Spinal cord (tissue), 10 donors: ENCODE results near the gene WWOX. TPM values are rescaled to one million over a fixed set of nuclear protein-coding genes. Genes with fewer than 3 reads are reported as not detected.

Source experiments
- DNase-seq, 6 donors: peaks; one replicate each; pipeline versions ENCODE4 v3.0.0 to v3.0.0-alpha.2; 2013 to 2015; ENCODE audit warnings: low spot score in 6 of 6, low read depth in 4 of 6
- H3K27ac ChIP-seq: one replicate; pipeline ENCODE4 v1.5.1; 2013; ENCODE audit warnings: low read depth, low read length, control low read depth
- H3K27me3 ChIP-seq: one replicate; pipeline ENCODE4 v1.6.1; 2013; ENCODE audit warnings: low read length; ENCODE audit not compliant: control insufficient read depth, insufficient read depth
- H3K36me3 ChIP-seq: one replicate; pipeline ENCODE4 v1.6.1; 2013; ENCODE audit warnings: low read length; ENCODE audit not compliant: control insufficient read depth, insufficient read depth
- H3K4me1 ChIP-seq: one replicate; pipeline ENCODE4 v1.6.1; 2013; ENCODE audit warnings: low read length; ENCODE audit not compliant: control insufficient read depth, insufficient read depth
- H3K4me3 ChIP-seq: one replicate; pipeline ENCODE4 v1.5.1; 2013; ENCODE audit warnings: low read depth, low read length, control low read depth
- H3K9me3 ChIP-seq: one replicate; pipeline ENCODE4 v1.6.1; 2013; ENCODE audit warnings: low read length; ENCODE audit not compliant: control insufficient read depth, insufficient read depth
- WGBS: methylation state at CpG from one replicate; pipeline ENCODE4 v1.1.5; 2013; ENCODE audit warnings: missing lambda C conversion rate; ENCODE audit not compliant: insufficient coverage; 5-methylcytosine and 5-hydroxymethylcytosine counted together
- polyA plus RNA-seq, 2 donors: library from polyadenylated mRNA; unstranded; fragments of 120-200 nt; gene quantifications; one replicate each; pipeline ENCODE4 v1.2.1, GENCODE V29; 2013; ENCODE audit not compliant: insufficient read length in 2 of 2
- total RNA-seq, 2 donors: library from RNA; depleted of rRNA in 1 of 2; stranded (reverse); fragments of 120-200 nt in 1 of 2; fragments of >200 nt in 1 of 2; gene quantifications; one replicate each; pipeline versions ENCODE4 v1.2.3 to v1.2.4, GENCODE V29; 2013 to 2014
- donor health status: healthy.

Gene WWOX
- total and polyA plus RNA-seq, 4 donors, result 27.5 to 51.5 (median 32.5) TPM

GRCh38 chr16:79195938-79196337 is 1096.5 kb downstream of the WWOX start:
- DNase-seq, result no peak
- no CpG with 5 or more reads among the region's 4 CpGs for WGBS
- Histone ChIP-seq H3K27ac (no peak overlapping the region), H3K36me3 (no peaks in the 10 kb centered on the region), H3K4me3 (no peak overlapping the region), H3K27me3 (no peaks in the 10 kb centered on the region), H3K4me1 (peaks cover 3% of the 10 kb centered on the region), H3K9me3 (no peaks in the 10 kb centered on the region)

GRCh38 chr16:79201436-79201835 is 1102.0 kb downstream of the WWOX start:
- no peak overlapping the region for H3K27ac ChIP-seq
- no peak overlapping the region for H3K4me3 ChIP-seq
- H3K36me3 ChIP-seq, result no peaks in the 10 kb centered on the region
- 50% methylated on average over 1 of the region's 5 CpGs for WGBS
- peak in 2 of 6 donors; percentile 31 to 86 for DNase-seq
- no peaks in the 10 kb centered on the region for H3K27me3 ChIP-seq
- peaks cover 3% of the 10 kb centered on the region for H3K4me1 ChIP-seq
- H3K9me3 ChIP-seq, result no peaks in the 10 kb centered on the region

GRCh38 chr16:79202977-79203376 is 1103.5 kb downstream of the WWOX start:
- WGBS, result no CpG with 5 or more reads among the region's 8 CpGs
- Histone ChIP-seq H3K4me1 (peaks cover 3% of the 10 kb centered on the region), H3K4me3 (no peak overlapping the region), H3K36me3 (no peaks in the 10 kb centered on the region), H3K9me3 (no peaks in the 10 kb centered on the region), H3K27me3 (no peaks in the 10 kb centered on the region), H3K27ac (no peak overlapping the region)
- DNase-seq, result peak in 1 of 6 donors; percentile 88

- Histone ChIP-seq H3K36me3 (no peaks in the 10 kb centered on the region), H3K9me3 (no peaks in the 10 kb centered on the region), H3K4me1 (peaks cover 3% of the 10 kb centered on the region), H3K27ac (no peak overlapping the region), H3K27me3 (no peaks in the 10 kb centered on the region), H3K4me3 (no peak overlapping the region)
- 91% methylated on average over 7 of the region's 8 CpGs for WGBS
- no peak for DNase-seq
Observed at GRCh38 chr16:79204486-79204885, 1105.0 kb downstream of the WWOX start.

GRCh38 chr16:79206889-79207288 is 1107.4 kb downstream of the WWOX start:
- Histone ChIP-seq H3K9me3 (no peaks in the 10 kb centered on the region), H3K27me3 (no peaks in the 10 kb centered on the region), H3K36me3 (no peaks in the 10 kb centered on the region), H3K4me1 (peaks cover 7% of the 10 kb centered on the region), H3K4me3 (no peak overlapping the region), H3K27ac (no peak overlapping the region)
- no CpG with 5 or more reads among the region's 4 CpGs for WGBS
- no peak for DNase-seq

- 27% methylated on average over 4 of the region's 7 CpGs for WGBS
- H3K4me1 ChIP-seq, result peaks cover 11% of the 10 kb centered on the region
- no peaks in the 10 kb centered on the region for H3K36me3 ChIP-seq
- H3K27me3 ChIP-seq, result no peaks in the 10 kb centered on the region
- H3K4me3 ChIP-seq, result no peak overlapping the region
- H3K9me3 ChIP-seq, result peaks cover 3% of the 10 kb centered on the region
- no peak for DNase-seq
- no peak overlapping the region for H3K27ac ChIP-seq
Observed at GRCh38 chr16:79209308-79209707, 1109.9 kb downstream of the WWOX start.

GRCh38 chr16:79210607-79211006 is 1111.2 kb downstream of the WWOX start:
- H3K27me3 ChIP-seq, result no peaks in the 10 kb centered on the region
- H3K4me1 ChIP-seq, result peaks cover 11% of the 10 kb centered on the region
- no peaks in the 10 kb centered on the region for H3K36me3 ChIP-seq
- H3K4me3 ChIP-seq, result no peak overlapping the region
- no peak for DNase-seq
- H3K9me3 ChIP-seq, result peaks cover 3% of the 10 kb centered on the region
- H3K27ac ChIP-seq, result no peak overlapping the region
- WGBS, result 92% methylated on average over 2 of the region's 4 CpGs

GRCh38 chr16:79211586-79211985 is 1112.1 kb downstream of the WWOX start:
- H3K27ac ChIP-seq, result no peak overlapping the region
- no peaks in the 10 kb centered on the region for H3K27me3 ChIP-seq
- no peaks in the 10 kb centered on the region for H3K36me3 ChIP-seq
- DNase-seq, result peak in 1 of 6 donors; percentile 72
- no peak overlapping the region for H3K4me3 ChIP-seq
- peaks cover 11% of the 10 kb centered on the region for H3K4me1 ChIP-seq
- 34% methylated on average over 9 of the region's 13 CpGs for WGBS
- peaks cover 3% of the 10 kb centered on the region for H3K9me3 ChIP-seq

GRCh38 chr16:79212114-79212791 is 1112.8 kb downstream of the WWOX start:
- peaks cover 3% of the 10 kb centered on the region for H3K9me3 ChIP-seq
- no peak overlapping the region for H3K27ac ChIP-seq
- peaks cover 11% of the 10 kb centered on the region for H3K4me1 ChIP-seq
- DNase-seq, result peak in 1 of 6 donors; percentile 38
- H3K27me3 ChIP-seq, result no peaks in the 10 kb centered on the region
- no peak overlapping the region for H3K4me3 ChIP-seq
- 65% methylated on average over 6 of the region's 10 CpGs for WGBS
- no peaks in the 10 kb centered on the region for H3K36me3 ChIP-seq

- H3K4me1 ChIP-seq, result peaks cover 11% of the 10 kb centered on the region
- H3K27ac ChIP-seq, result no peak overlapping the region
- DNase-seq, result no peak
- no peak overlapping the region for H3K4me3 ChIP-seq
- H3K9me3 ChIP-seq, result peaks cover 3% of the 10 kb centered on the region
- no peaks in the 10 kb centered on the region for H3K36me3 ChIP-seq
- no peaks in the 10 kb centered on the region for H3K27me3 ChIP-seq
- 73% methylated on average over 2 of the region's 3 CpGs for WGBS
Observed at GRCh38 chr16:79213214-79213613, 1113.8 kb downstream of the WWOX start.
